Measurements from ENCODE around the gene NEDD9. TPM values are rescaled to one million over a fixed set of nuclear protein-coding genes. Genes with fewer than 3 reads are reported as not detected.

NEDD9 gene
- total RNA-seq, 1 experiment from 2014 or later, result 4.4 TPM

GRCh38 chr6:11212664-11213063, 19.8 kb downstream of the NEDD9 start:
- H3K36me3 Mint-ChIP-seq (ENCODE audit: insufficient read depth, unreplicated experiment), result peaks cover 7% of the 10 kb centered on the region
- ChIA-PET POLR2A (interaction anchor here (0.7 to 1.8 kb wide), 8 partner anchors 9 to 221 kb away, joined by 3 to 6 read pairs (median 3); partner anchors contain the start of gene NEDD9), CTCF (interaction anchor here (0.6 to 1.0 kb wide), 3 partner anchors 28 to 96 kb away, joined by 3 to 4 read pairs (median 3); no protein-coding TSS in a partner anchor)
- DNase-seq (ENCODE audit: unreplicated experiment), result peak; percentile 47
- TF ChIP-seq CTCF (IDR thresholded peaks at IDR 0.05; ENCODE audit: unreplicated experiment), result no peak
- intact Hi-C loops (cut with micrococcal nuclease), result no loop called here
- H3K4me1 Mint-ChIP-seq (ENCODE audit: insufficient read depth, unreplicated experiment), result peaks cover 13% of the 10 kb centered on the region
- no TSS peak for BruUV-seq (replicated peaks)
- peak overlapping the region; percentile 8 for H3K27ac Mint-ChIP-seq (ENCODE audit: low read depth, unreplicated experiment)
- no peak overlapping the region for H3K4me3 Mint-ChIP-seq (ENCODE audit: unreplicated experiment)
- H3K9me3 Mint-ChIP-seq (ENCODE audit: unreplicated experiment), result no peaks in the 10 kb centered on the region
- no peaks in the 10 kb centered on the region for H3K27me3 Mint-ChIP-seq (ENCODE audit: insufficient read depth, unreplicated experiment)

GRCh38 chr6:11211254-11211653, 21.2 kb downstream of the NEDD9 start:
- H3K9me3 Mint-ChIP-seq (ENCODE audit: unreplicated experiment), result no peaks in the 10 kb centered on the region
- intact Hi-C loops (cut with micrococcal nuclease), result no loop called here
- ChIA-PET CTCF (no interaction called here), POLR2A (no interaction called here)
- no peak overlapping the region for H3K27ac Mint-ChIP-seq (ENCODE audit: low read depth, unreplicated experiment)
- no peaks in the 10 kb centered on the region for H3K27me3 Mint-ChIP-seq (ENCODE audit: insufficient read depth, unreplicated experiment)
- no peak for TF ChIP-seq CTCF (IDR thresholded peaks at IDR 0.05; ENCODE audit: unreplicated experiment)
- no peak overlapping the region for H3K4me3 Mint-ChIP-seq (ENCODE audit: unreplicated experiment)
- BruUV-seq (replicated peaks), result no TSS peak
- peaks cover 25% of the 10 kb centered on the region for H3K4me1 Mint-ChIP-seq (ENCODE audit: insufficient read depth, unreplicated experiment)
- no peak for DNase-seq (ENCODE audit: unreplicated experiment)
- H3K36me3 Mint-ChIP-seq (ENCODE audit: insufficient read depth, unreplicated experiment), result peaks cover 5% of the 10 kb centered on the region

GRCh38 chr6:11210386-11211138, 21.9 kb downstream of the NEDD9 start:
- CTCF ChIA-PET, result interaction anchor here (0.6 kb wide), 1 partner anchor 155 kb away, joined by 3 read pairs; no protein-coding TSS in a partner anchor
- intact Hi-C loops (cut with micrococcal nuclease), result no loop called here
- POLR2A ChIA-PET, result interaction anchor here (0.7 to 1.3 kb wide), 2 partner anchors 20 to 22 kb away, joined by 3 to 4 read pairs; partner anchors contain the start of gene NEDD9
- peaks cover 5% of the 10 kb centered on the region for H3K36me3 Mint-ChIP-seq (ENCODE audit: insufficient read depth, unreplicated experiment)
- no peaks in the 10 kb centered on the region for H3K9me3 Mint-ChIP-seq (ENCODE audit: unreplicated experiment)
- H3K4me3 Mint-ChIP-seq (ENCODE audit: unreplicated experiment), result no peak overlapping the region
- H3K4me1 Mint-ChIP-seq (ENCODE audit: insufficient read depth, unreplicated experiment), result peaks cover 25% of the 10 kb centered on the region
- H3K27ac Mint-ChIP-seq (ENCODE audit: low read depth, unreplicated experiment), result no peak overlapping the region
- DNase-seq (ENCODE audit: unreplicated experiment), result no peak
- TF ChIP-seq CTCF (IDR thresholded peaks at IDR 0.05; ENCODE audit: unreplicated experiment), result no peak
- no TSS peak for BruUV-seq (replicated peaks)
- H3K27me3 Mint-ChIP-seq (ENCODE audit: insufficient read depth, unreplicated experiment), result no peaks in the 10 kb centered on the region

GRCh38 chr6:11209906-11210305, 22.6 kb downstream of the NEDD9 start:
- no peak overlapping the region for H3K4me3 Mint-ChIP-seq (ENCODE audit: unreplicated experiment)
- BruUV-seq (replicated peaks), result no TSS peak
- ChIA-PET POLR2A (interaction anchor here (0.7 to 1.3 kb wide), 2 partner anchors 20 to 22 kb away, joined by 3 to 4 read pairs; partner anchors contain the start of gene NEDD9), CTCF (interaction anchor here (0.5 kb wide), 1 partner anchor 12 kb away, joined by 4 read pairs; no protein-coding TSS in a partner anchor)
- TF ChIP-seq CTCF (IDR thresholded peaks at IDR 0.05; ENCODE audit: unreplicated experiment), result no peak
- no peak overlapping the region for H3K27ac Mint-ChIP-seq (ENCODE audit: low read depth, unreplicated experiment)
- peaks cover 5% of the 10 kb centered on the region for H3K36me3 Mint-ChIP-seq (ENCODE audit: insufficient read depth, unreplicated experiment)
- intact Hi-C loops (cut with micrococcal nuclease), result no loop called here
- H3K27me3 Mint-ChIP-seq (ENCODE audit: insufficient read depth, unreplicated experiment), result no peaks in the 10 kb centered on the region
- H3K4me1 Mint-ChIP-seq (ENCODE audit: insufficient read depth, unreplicated experiment), result peaks cover 25% of the 10 kb centered on the region
- no peaks in the 10 kb centered on the region for H3K9me3 Mint-ChIP-seq (ENCODE audit: unreplicated experiment)
- DNase-seq (ENCODE audit: unreplicated experiment), result no peak

Data from MCF 10A (cell line).